SU-DHL-6 (cell line): ENCODE data around the gene CABP2.

Experiments
- CTCF ChIP-seq: fragments of 200-600 bp; sonication (generic); IDR thresholded peaks from one replicate; pipeline ENCODE4 v1.5.1; 2017; ENCODE audit warnings: antibody characterized with exemption, mild to moderate bottlenecking, low read length, moderate library complexity; ENCODE audit not compliant: insufficient read depth, poor library complexity, severe bottlenecking
- EZH2phosphoT487 ChIP-seq: fragments of 200-600 bp; sonication (generic), shearing (Covaris generic); conservative IDR thresholded peaks from 2 replicates; pipeline ENCODE4 v1.6.1; 2018; ENCODE audit warnings: mild to moderate bottlenecking, antibody characterized with exemption, low read length, moderate library complexity, mixed read lengths

GRCh38 chr11:67492069-67492727, 31.0 kb downstream of the CABP2 start:
- TF ChIP-seq CTCF, result no peak
- no peak for TF ChIP-seq EZH2phosphoT487
